Epithelial cell of prostate (primary cell): ENCODE data around the gene RILPL2.
"Not testable (repeated sequence)": the region's sequence is repeated elsewhere in the genome, so short reads cannot be mapped to it uniquely, and the experiment has no call there.

Experiments
- DNase-seq: peaks from one replicate; pipeline ENCODE4 v3.0.0-alpha.2; 2011; ENCODE audit warnings: low read depth, low spot score
- H3K27ac ChIP-seq: fragments of 450-650 bp; 2 replicates; pipeline ENCODE4 v1.5.1; 2017; ENCODE audit warnings: mild to moderate bottlenecking

RILPL2 gene

DNA sequence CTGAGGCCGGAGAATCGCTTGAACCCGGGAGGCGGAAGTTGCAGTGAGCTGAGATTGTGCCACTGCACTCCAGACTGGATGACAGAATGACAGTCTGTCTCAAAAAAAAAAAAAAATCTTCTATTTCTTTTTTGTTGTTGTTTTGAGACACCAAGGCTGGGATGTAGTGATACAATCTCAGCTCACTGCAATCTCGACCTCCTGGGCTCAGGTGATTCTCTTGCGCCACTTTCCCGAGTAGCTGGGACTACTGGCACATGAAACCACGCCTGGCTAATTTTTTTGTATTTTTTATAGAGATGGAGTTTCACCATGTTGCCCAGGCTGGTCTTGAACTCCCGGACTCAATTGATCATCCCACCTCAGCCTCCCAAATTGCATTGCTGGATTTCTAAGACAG lies 14.2 kb upstream of the RILPL2 start:
- no peak for DNase-seq
- no peak overlapping the region for H3K27ac ChIP-seq

- no peak overlapping the region for H3K27ac ChIP-seq
- no peak for DNase-seq
Measured at GRCh38 chr12:123449856-123450255, 13.4 kb upstream of the RILPL2 start.

GRCh38 chr12:123449249-123449733 lies 12.8 kb upstream of the RILPL2 start:
- no peak for DNase-seq
- H3K27ac ChIP-seq, result no peak overlapping the region

DNA sequence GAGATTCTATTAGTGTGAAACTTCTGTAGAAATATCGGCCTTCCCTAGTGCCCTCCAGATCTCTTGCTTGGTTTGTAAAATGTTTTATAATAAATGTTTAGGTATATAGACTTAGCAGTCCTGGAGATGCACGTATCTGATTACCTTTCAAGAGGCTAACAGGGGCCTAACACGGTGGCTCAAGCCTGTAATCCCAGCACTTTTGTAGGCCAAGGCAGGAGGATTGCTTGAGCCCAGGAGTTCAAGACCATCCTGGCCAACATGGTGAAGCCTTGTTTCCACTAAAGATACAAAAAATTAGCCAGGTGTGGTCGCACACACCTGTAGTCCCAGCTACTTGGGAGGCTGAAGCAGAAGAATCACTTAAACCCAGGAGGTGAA lies 9.8 kb upstream of the RILPL2 start:
- H3K27ac ChIP-seq, result no peak overlapping the region
- no peak for DNase-seq

GRCh38 chr12:123445388-123446332 lies 9.2 kb upstream of the RILPL2 start:
- no peak for DNase-seq

DNA sequence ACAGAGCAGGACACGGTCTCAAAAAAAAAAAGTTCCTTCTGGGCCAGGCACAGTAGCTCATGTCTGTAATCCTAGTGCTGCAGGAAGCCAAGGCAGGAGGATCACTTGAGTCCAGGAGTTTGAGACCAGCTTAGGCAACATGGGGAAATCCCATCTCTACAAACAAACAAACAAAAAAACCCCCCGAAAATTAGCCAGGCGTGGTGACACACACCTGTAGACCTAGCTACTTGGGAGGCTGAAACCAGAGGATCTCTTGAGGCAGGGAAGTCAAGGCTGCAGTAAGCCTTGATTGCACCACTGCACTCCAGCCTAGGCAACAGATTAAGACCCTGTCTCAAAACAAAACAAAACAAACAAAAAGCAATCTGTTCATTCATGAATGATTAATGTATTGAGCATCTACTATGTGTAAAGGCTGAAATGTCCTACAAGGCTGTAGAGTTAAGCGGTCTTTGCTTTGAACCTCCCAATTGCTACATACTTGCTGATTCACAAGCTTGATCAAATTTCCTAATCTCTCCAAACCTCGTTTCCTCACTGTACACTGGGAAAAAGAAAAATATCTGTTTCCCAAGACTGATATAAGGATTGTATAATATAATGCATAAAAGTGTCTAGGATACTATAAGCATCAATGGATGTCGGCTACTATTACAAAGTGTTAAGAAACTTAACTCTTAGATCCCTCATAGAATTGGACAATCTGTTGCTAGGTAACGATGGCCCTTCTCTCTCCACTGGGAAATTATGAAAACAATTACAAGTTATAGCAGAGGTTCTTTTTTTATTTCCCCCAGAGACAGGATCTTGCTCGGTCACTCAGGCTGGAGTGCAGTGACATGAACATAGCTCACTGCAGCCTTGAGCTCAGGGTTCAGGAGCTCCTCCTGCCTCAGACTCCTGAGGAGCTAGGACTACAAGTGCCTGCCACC lies 7.9 kb upstream of the RILPL2 start:
- no peak overlapping the region for H3K27ac ChIP-seq
- no peak for DNase-seq

More at GRCh38 chr12:123445388-123446332, 9.2 kb upstream of the RILPL2 start:
- no peak overlapping the region for H3K27ac ChIP-seq

DNA sequence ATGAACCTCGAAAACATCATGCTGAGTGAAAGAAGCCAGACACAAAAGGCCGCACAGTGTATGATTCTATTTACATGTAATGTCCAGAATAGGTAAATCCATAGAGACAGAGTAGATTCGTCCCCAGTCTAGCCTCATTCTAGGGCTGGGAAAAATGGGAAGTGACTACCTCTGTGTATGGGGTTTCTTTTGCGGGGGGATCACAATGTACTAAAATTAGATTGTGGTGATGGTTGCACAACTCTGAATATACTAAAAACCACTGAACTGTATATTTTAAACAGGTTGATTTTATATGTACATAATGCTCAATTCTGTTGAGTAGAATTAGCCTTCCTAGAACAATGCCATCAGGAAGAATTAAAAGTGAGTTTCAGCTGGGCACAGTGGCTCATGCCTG lies 6.3 kb upstream of the RILPL2 start:
- H3K27ac ChIP-seq, result no peak overlapping the region
- DNase-seq, result no peak

DNA sequence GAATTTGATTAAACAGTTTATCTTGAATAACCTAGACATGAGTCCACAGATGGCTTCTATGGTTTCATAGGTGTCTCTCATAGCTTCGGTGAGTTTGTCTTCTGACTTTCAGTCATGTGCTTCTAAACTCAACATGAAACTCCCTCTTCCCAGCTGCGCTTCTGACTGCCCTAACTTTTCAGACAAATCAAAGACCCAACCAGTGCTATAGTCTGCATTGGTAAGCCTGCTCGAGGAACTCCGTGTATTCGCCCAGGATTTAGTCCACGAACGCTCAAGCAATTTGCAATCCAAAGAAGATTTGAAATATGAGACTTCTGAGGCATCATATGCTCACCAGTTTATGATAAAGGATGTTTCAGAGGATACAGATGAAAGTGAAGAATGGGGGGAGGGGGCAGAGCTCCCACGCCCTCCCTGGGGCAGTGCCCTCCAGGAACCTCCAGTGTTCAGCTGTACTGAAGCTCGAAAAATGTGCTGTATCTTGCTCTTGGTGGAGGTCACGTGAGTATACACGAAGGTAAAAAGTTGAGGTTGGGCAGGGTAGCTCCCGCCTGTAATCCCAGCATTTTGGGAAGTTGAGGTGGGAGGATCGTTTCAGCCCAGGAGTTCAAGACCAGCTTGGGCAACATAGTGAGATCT lies 5.2 kb upstream of the RILPL2 start:
- H3K27ac ChIP-seq, result no peak overlapping the region
- DNase-seq, result no peak

GRCh38 chr12:123435636-123436016 lies 858 bp downstream of the RILPL2 start:
- H3K27ac ChIP-seq, result peak overlapping the region; percentile 59
- DNase-seq, result no peak

- H3K27ac ChIP-seq, result peak overlapping the region; percentile 36
- no peak for DNase-seq
Measured at GRCh38 chr12:123433615-123434014, 2.9 kb downstream of the RILPL2 start.

GRCh38 chr12:123431951-123432817 lies 4.3 kb downstream of the RILPL2 start:
- not testable (repeated sequence) for DNase-seq
- peak overlapping the region; percentile 36 for H3K27ac ChIP-seq

DNA sequence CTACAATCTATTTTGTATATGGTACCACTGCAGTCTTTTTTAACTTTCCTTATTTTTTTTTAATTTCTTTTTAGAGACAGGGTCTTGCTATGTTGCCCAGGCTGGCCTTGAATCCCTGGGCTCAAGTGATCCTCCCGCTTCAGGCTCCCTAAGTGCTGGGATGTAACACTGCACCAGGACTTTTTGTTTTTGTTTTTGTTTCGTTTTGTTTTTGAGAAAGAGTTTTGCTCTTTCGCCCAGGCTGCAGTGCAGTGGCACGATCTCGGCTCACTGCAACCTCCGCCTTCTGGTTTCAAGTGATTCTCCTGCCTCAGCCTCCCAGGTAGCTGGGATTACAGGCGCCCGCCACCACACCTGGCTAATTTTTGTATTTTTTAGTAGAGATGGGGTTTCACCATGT lies 7.4 kb downstream of the RILPL2 start:
- not testable (repeated sequence) for H3K27ac ChIP-seq, DNase-seq

GRCh38 chr12:123428591-123428990 lies 7.9 kb downstream of the RILPL2 start:
- H3K27ac ChIP-seq, result no peak overlapping the region
- no peak for DNase-seq

GRCh38 chr12:123427036-123427769 lies 9.3 kb downstream of the RILPL2 start:
- DNase-seq, result no peak
- no peak overlapping the region for H3K27ac ChIP-seq

- H3K27ac ChIP-seq, result no peak overlapping the region
- no peak for DNase-seq
Measured at GRCh38 chr12:123421314-123421713, 15.2 kb downstream of the RILPL2 start.

DNA sequence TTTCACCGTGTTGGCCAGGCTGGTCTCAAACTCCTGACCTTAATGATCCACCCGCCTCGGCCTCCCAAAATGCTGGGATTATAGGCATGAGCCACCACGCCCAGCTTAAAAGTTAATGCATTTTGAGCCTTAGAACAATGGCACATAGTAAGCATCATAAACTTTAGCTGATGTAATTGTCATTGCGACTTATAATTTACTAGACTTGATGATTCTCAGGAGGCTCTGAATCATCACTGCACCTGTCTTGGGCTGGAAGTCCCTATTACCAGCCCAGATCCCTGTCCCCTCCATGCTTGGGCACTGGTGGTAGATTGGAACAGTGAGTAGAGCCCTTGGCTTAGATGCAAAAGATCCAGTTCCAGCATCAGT lies 26.5 kb downstream of the RILPL2 start:
- no peak overlapping the region for H3K27ac ChIP-seq
- no peak for DNase-seq

DNA sequence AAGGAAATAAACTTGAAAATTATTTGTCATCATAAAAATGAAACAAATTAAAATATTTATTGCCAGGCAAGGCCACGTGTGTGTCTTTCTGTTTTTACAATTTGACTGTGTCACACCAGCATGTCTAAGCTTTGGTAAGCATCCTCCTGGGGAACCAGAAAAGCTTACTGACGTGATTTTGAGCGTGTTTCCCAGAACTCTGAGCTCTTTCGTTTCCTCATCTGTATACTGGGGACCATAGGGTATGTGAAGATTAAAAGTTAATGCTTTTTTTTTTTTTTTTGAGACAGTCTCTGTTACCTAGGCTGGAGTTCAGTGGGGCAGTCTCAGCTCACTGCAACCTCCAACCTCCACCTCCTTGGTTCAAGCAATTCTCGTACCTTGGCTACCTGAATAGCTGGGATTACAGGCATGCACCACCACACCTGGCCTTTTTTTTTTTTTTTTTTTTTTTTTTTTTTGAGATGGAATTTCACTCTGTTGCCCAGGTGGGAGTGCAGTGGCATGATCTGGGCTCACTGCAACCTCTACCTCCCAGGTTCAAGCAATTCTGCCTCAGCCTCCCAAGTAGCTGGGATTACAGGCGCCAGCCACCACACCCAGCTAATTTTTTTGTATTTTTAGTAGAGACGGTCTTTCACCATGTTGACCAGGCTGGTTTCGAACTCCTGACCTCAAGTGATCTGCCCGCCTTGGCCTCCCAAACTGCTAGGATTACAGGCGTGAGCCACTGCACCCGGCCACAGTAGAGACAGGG lies 27.0 kb downstream of the RILPL2 start:
- DNase-seq, H3K27ac ChIP-seq: not testable (repeated sequence)

DNA sequence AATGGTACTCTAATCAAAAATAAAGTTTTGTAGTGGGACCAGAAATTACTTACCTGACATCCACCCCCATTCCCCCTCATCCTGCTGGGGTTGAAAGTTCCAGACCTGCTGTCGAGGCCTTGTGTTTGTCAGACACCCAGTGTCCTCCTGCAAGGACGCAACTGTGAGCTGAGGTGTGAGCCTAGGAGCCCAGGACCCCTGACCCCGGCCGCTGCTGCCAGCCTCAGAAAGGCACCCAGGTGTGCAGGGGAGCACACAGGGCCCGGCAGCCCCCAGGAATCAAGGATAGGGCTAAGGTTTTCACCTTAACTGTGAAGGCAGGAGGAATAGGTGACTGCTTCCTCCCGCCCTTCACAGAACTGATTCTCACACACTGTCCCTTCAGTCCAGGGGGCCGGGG lies 27.9 kb downstream of the RILPL2 start:
- H3K27ac ChIP-seq, DNase-seq: not testable (repeated sequence)
